HG03565 (cell line): ENCODE measurements around the gene CLEC4A.
A peak's percentile ranks its signal among the peaks of the same experiment; 100 is the strongest.
"Not testable (repeated sequence)": the region's sequence is repeated elsewhere in the genome, so short reads cannot be mapped to it uniquely, and the experiment has no call there.

Experiments
- ATAC-seq: cut with Tn5 transposase; IDR thresholded peaks from one replicate; pipeline ENCODE4 v1.9.1; 2021; ENCODE audit warnings: mild to moderate bottlenecking, moderate library complexity; ENCODE audit not compliant: unreplicated experiment

CLEC4A gene

GRCh38 chr12:8123124-8123912, at the start of gene CLEC4A:
Gene CLEC4A, plus strand, starts transcription at chr12:8123617. Its CDS starts 262 bp downstream, at chr12:8123879.
- ATAC-seq = no peak

- no peak for ATAC-seq
Observed at GRCh38 chr12:8075935-8076334, 47.5 kb upstream of the CLEC4A start.

GRCh38 chr12:8076366-8076765, 47.1 kb upstream of the CLEC4A start:
- ATAC-seq = no peak

GRCh38 chr12:8077207-8077606, 46.2 kb upstream of the CLEC4A start:
- no peak for ATAC-seq

- ATAC-seq = no peak
Observed at GRCh38 chr12:8078398-8078797, 45.0 kb upstream of the CLEC4A start.

GRCh38 chr12:8078916-8079315, 44.5 kb upstream of the CLEC4A start:
- no peak for ATAC-seq

GRCh38 chr12:8080120-8080519, 43.3 kb upstream of the CLEC4A start:
- ATAC-seq = no peak

GRCh38 chr12:8081251-8081920, 42.0 kb upstream of the CLEC4A start:
- no peak for ATAC-seq

- ATAC-seq = no peak
Observed at GRCh38 chr12:8082808-8083100, 40.7 kb upstream of the CLEC4A start.

- not testable (repeated sequence) for ATAC-seq
Observed at GRCh38 chr12:8084351-8084750, 39.1 kb upstream of the CLEC4A start.

GRCh38 chr12:8087666-8088065, 35.8 kb upstream of the CLEC4A start:
- no peak for ATAC-seq

- ATAC-seq = peak; percentile 57
Observed at GRCh38 chr12:8088574-8088973, 34.8 kb upstream of the CLEC4A start.

- ATAC-seq = not testable (repeated sequence)
Observed at GRCh38 chr12:8089277-8089676, 34.1 kb upstream of the CLEC4A start.

- ATAC-seq = no peak
Observed at GRCh38 chr12:8089716-8090115, 33.7 kb upstream of the CLEC4A start.

GRCh38 chr12:8093291-8093690, 30.1 kb upstream of the CLEC4A start:
- no peak for ATAC-seq

- ATAC-seq = no peak
Observed at GRCh38 chr12:8096281-8096915, 27.0 kb upstream of the CLEC4A start.

- no peak for ATAC-seq
Observed at GRCh38 chr12:8099235-8099634, 24.2 kb upstream of the CLEC4A start.

- ATAC-seq = no peak
Observed at GRCh38 chr12:8108808-8109398, 14.5 kb upstream of the CLEC4A start.

GRCh38 chr12:8113117-8113516, 10.3 kb upstream of the CLEC4A start:
- ATAC-seq = not testable (repeated sequence)

GRCh38 chr12:8120072-8120713, 3.2 kb upstream of the CLEC4A start:
- ATAC-seq = no peak

- ATAC-seq = no peak
Observed at GRCh38 chr12:8127138-8127537, 3.7 kb downstream of the CLEC4A start.
